ENCODE results near the gene ASCC1. TPM values are rescaled to one million over a fixed set of nuclear protein-coding genes. Genes with fewer than 3 reads are reported as not detected.
A peak's percentile ranks its signal among the peaks of the same experiment; 100 is the strongest.

Gene ASCC1
- total RNA-seq, 1 donor from 2014 or later = 33.5 TPM

DNA sequence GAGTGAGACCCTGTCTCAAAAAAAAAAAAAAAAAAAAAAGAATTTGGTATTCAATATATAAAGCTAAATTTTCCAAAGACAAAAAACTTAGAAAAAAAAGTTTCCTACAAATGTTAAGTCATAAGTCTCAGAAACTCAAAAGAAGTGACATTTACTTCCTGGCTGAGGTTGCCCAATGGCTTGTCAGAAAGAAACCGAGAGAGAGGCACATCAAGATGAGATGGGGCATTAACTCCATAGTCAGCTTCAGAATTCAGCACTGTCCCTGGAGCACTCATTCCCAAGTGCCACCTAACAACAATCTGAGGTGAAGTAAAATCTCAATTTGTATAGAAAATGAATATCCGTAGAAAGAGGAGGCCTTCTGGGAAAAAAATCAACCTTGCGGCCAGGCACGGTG is 120.9 kb downstream of the ASCC1 start:
- no peaks in the 10 kb centered on the region for H3K9me3 Mint-ChIP-seq
- intact Hi-C loops (cut with micrococcal nuclease) = no loop called here
- peak overlapping the region; percentile 56 for H3K4me3 Mint-ChIP-seq
- peaks cover 63% of the 10 kb centered on the region for H3K4me1 Mint-ChIP-seq (ENCODE audit: low read depth)
- no peak for DNase-seq (ENCODE audit: low spot score)
- H3K27me3 Mint-ChIP-seq (ENCODE audit: insufficient read depth) = no peaks in the 10 kb centered on the region
- peak overlapping the region; percentile 79 for H3K27ac Mint-ChIP-seq
- peaks cover 32% of the 10 kb centered on the region for H3K36me3 Mint-ChIP-seq (ENCODE audit: low read depth)

GRCh38 chr10:72094574-72094973 is 121.5 kb downstream of the ASCC1 start:
- Mint-ChIP-seq H3K27ac (peak overlapping the region; percentile 79), H3K27me3 (ENCODE audit: insufficient read depth) (no peaks in the 10 kb centered on the region), H3K36me3 (ENCODE audit: low read depth) (peaks cover 32% of the 10 kb centered on the region), H3K4me1 (ENCODE audit: low read depth) (peaks cover 69% of the 10 kb centered on the region), H3K9me3 (no peaks in the 10 kb centered on the region), H3K4me3 (no peak overlapping the region)
- intact Hi-C loops (cut with micrococcal nuclease) = no loop called here
- DNase-seq (ENCODE audit: low spot score) = no peak

DNA sequence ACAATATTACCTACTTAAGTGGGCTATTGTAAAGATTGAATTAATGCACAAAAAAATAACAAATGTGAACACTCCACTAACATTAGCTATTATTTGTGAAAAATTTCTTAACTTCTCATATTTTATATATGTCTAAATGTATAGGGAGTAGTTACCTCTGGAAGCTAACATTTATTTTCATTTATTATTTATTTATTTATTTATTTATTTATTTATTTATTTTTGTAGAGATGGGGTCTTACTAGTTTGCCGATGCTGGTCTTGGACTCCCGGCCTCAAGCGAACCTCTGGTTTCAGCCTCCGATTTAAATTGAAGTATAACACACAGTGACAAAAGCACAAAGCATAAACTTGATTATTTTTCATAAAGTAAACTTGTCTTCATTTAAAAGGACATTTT is 122.6 kb downstream of the ASCC1 start:
- no peak for DNase-seq (ENCODE audit: low spot score)
- Mint-ChIP-seq H3K27me3 (ENCODE audit: insufficient read depth) (no peaks in the 10 kb centered on the region), H3K4me3 (no peak overlapping the region), H3K36me3 (ENCODE audit: low read depth) (peaks cover 30% of the 10 kb centered on the region), H3K27ac (no peak overlapping the region), H3K4me1 (ENCODE audit: low read depth) (peaks cover 72% of the 10 kb centered on the region), H3K9me3 (no peaks in the 10 kb centered on the region)
- intact Hi-C loops (cut with micrococcal nuclease) = no loop called here

DNA sequence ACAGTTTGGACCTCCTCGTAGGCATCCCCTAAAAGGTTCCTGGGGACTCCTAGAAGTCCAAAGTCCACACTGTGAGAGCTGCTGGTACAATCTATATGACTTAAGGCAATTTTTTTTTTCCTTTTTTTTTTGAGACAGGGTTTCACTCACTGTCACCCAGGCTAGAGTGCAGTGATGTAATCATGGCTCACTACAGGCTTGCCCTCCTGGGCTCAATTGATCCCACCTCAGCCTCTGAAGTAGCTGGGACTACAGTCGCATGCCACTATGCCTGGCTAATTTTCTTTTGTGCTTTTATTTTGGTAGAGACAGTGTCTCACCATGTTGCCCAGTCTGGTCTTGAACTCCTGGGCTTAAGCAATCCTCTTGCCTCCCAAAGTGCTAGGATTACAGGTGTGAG is 123.1 kb downstream of the ASCC1 start:
- Mint-ChIP-seq H3K27me3 (ENCODE audit: insufficient read depth) (no peaks in the 10 kb centered on the region), H3K36me3 (ENCODE audit: low read depth) (peaks cover 32% of the 10 kb centered on the region), H3K4me1 (ENCODE audit: low read depth) (peaks cover 75% of the 10 kb centered on the region), H3K9me3 (no peaks in the 10 kb centered on the region), H3K4me3 (no peak overlapping the region), H3K27ac (no peak overlapping the region)
- intact Hi-C loops (cut with micrococcal nuclease) = no loop called here
- DNase-seq (ENCODE audit: low spot score) = no peak

DNA sequence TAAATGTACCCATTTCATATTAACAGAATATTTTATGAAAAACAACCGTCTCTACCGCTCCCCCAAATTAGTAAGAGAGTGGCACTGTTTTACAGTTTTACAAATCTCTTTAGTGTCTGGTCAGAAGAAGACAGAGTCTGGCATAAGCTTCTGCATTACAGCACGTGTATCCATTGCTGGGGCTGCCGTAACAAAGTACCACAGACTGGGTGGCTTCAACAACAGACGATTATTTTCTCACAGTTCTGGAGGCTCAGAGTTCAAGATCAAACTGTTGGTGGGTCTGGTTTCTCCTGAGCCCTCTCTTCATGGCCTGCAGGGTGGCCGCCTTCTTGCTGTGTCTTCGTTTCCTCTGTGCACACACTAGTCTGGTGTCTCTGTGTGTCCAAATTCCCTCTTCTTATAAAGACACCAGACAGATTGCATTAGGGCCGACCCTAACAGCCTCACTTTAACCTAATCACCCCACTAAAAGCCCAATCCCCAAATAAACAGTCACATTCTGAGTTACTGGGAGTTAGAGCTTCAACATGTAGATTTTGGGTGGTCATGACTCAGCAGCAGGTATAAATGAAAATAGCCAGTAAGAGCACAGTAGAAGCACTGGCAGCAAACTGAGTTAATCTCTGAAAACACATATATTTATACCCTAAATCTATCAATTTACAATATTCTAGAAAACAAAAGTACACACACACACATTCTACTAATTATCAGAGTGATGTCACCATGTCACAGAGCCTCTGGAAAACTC is 123.7 kb downstream of the ASCC1 start:
- Mint-ChIP-seq H3K27ac (no peak overlapping the region), H3K9me3 (no peaks in the 10 kb centered on the region), H3K4me3 (no peak overlapping the region), H3K4me1 (ENCODE audit: low read depth) (peaks cover 68% of the 10 kb centered on the region), H3K27me3 (ENCODE audit: insufficient read depth) (no peaks in the 10 kb centered on the region), H3K36me3 (ENCODE audit: low read depth) (peaks cover 29% of the 10 kb centered on the region)
- intact Hi-C loops (cut with micrococcal nuclease) = no loop called here
- DNase-seq (ENCODE audit: low spot score) = no peak

- no peaks in the 10 kb centered on the region for H3K9me3 Mint-ChIP-seq
- peaks cover 60% of the 10 kb centered on the region for H3K4me1 Mint-ChIP-seq (ENCODE audit: low read depth)
- H3K27ac Mint-ChIP-seq = no peak overlapping the region
- peak overlapping the region; percentile 60 for H3K4me3 Mint-ChIP-seq
- no peaks in the 10 kb centered on the region for H3K27me3 Mint-ChIP-seq (ENCODE audit: insufficient read depth)
- peaks cover 19% of the 10 kb centered on the region for H3K36me3 Mint-ChIP-seq (ENCODE audit: low read depth)
- intact Hi-C loops (cut with micrococcal nuclease) = no loop called here
- no peak for DNase-seq (ENCODE audit: low spot score)
Observed at GRCh38 chr10:72090326-72090725, 125.8 kb downstream of the ASCC1 start.

DNA sequence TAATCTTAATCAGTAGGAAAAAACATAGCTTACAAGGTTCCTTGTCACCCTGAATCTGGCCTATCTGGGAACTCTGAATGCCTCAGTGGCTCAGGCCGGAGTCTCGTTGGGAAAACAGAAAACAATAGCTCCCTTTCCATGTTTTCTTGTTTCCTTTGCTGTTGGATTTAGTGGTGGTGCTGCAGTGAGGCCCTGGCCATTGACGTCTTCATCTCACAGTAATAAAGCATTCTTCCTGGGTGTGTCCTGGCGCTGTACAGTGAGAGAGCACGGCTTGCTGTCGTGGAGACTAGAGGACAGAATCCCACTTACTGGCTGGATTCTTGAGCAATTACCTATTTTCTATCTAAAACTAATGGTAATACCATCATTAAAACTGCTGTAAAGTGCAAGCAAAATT is 126.5 kb downstream of the ASCC1 start:
- Mint-ChIP-seq H3K36me3 (ENCODE audit: low read depth) (peaks cover 24% of the 10 kb centered on the region), H3K4me1 (ENCODE audit: low read depth) (peaks cover 62% of the 10 kb centered on the region), H3K9me3 (no peaks in the 10 kb centered on the region), H3K27ac (peak overlapping the region; percentile 87), H3K27me3 (ENCODE audit: insufficient read depth) (no peaks in the 10 kb centered on the region), H3K4me3 (peak overlapping the region; percentile 60)
- intact Hi-C loops (cut with micrococcal nuclease) = loop anchor here (1.0 to 10.0 kb wide), 10 partner anchors 18 to 1075 kb away; partner anchors contain the start of genes DDIT4, ECD, FAM149B1 and VSIR
- no peak for DNase-seq (ENCODE audit: low spot score)

DNA sequence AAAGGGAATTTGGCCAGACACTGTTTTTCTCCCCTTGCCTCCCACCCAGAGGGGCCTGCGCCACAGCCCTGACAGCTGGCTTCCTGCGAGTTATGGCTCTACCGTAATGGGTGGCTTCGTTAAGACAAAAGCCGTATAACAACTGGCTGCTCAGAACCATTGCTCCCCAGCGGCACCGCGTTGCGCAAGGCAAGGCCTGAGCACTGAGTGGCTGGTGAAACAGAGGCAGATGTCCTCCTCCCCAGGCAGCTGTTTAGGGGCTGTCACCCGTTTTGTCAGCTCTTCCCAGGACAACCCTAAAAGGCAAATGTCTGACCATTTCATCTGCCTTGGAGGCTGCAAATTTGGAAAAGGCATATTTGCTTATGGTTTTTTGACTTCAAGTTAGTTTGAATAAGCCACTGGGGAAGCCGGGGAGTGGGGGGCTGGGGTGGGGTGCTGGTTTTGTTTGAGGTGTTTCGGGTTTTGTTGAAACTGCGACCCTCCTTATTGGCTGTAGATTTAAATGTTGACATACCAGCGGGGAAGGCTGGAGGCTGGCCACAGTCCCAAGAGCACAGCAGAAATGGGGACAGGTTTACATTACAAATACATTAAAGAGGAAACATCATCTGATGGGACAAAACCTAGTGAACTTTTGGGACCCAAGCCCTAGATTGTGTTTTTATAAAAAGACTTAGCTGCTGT is 127.0 kb downstream of the ASCC1 start:
- no peaks in the 10 kb centered on the region for H3K27me3 Mint-ChIP-seq (ENCODE audit: insufficient read depth)
- intact Hi-C loops (cut with micrococcal nuclease) = loop anchor here (1.0 to 10.0 kb wide), 11 partner anchors 7 to 1076 kb away; partner anchors contain the start of genes DDIT4, ECD, FAM149B1 and VSIR
- peaks cover 62% of the 10 kb centered on the region for H3K4me1 Mint-ChIP-seq (ENCODE audit: low read depth)
- H3K27ac Mint-ChIP-seq = peak overlapping the region; percentile 99
- peak; percentile 47 for DNase-seq (ENCODE audit: low spot score)
- H3K4me3 Mint-ChIP-seq = peak overlapping the region; percentile 99
- peaks cover 24% of the 10 kb centered on the region for H3K36me3 Mint-ChIP-seq (ENCODE audit: low read depth)
- H3K9me3 Mint-ChIP-seq = no peaks in the 10 kb centered on the region

DNA sequence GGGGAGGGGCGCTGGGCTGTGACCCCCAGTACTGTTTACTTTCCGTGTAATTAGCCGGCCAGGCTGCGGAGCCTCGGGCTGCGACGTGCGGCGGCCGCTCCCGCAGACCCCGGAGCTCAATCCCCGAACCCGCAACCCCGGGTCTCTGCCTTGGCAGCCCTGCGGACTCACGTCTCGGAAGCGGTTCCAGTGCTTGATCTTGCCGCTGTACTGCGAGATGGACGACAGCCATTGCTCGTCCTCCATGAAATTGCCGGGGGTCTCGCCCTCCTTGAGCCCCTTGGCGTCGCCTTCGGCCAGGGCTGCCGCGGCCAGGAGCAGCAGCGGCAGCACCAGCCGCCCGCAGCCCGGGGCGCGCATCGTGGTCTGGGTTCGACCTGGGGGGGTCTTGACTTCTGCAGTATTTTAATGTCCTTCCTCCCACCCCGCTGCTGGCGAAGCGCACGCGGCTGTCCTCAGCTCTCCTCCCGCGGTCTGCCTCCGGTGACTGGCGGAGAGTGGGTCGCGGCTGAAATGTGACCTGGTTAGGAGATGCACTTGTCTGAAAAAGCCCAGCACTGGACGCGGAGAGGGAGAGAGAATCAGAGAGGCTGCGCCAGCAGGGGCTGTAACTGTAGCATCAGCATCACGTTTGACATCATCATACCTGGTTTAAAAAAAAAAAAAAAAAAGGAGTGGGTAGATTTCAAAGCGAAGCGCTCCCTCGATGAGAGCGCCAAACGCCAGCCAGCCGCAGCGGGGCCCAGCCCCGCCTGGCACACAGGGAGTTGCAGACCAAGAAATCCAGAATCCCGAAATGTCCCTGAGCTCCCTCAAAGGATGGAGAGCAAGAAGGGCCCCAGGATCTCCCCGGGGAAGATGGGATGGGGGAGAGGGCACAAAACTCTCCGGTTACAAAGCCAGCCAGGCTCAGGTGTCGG is 127.8 kb downstream of the ASCC1 start, which contains the start of gene SPOCK2:
Gene SPOCK2, minus strand, starts transcription at position 583 of the 920 bp plus-strand sequence. Its CDS starts 223 bp downstream, at position 360.
- peaks cover 65% of the 10 kb centered on the region for H3K4me1 Mint-ChIP-seq (ENCODE audit: low read depth)
- H3K27me3 Mint-ChIP-seq (ENCODE audit: insufficient read depth) = no peaks in the 10 kb centered on the region
- intact Hi-C loops (cut with micrococcal nuclease) = loop anchor here (1.0 to 10.0 kb wide), 10 partner anchors 8 to 1077 kb away; partner anchors contain the start of genes DDIT4, ECD, FAM149B1 and VSIR
- H3K36me3 Mint-ChIP-seq (ENCODE audit: low read depth) = peaks cover 23% of the 10 kb centered on the region
- DNase-seq (ENCODE audit: low spot score) = peak; percentile 65
- H3K4me3 Mint-ChIP-seq = peak within 1 kb of the TSS; percentile 99
- H3K27ac Mint-ChIP-seq = peak within 1 kb of the TSS; percentile 99
- H3K9me3 Mint-ChIP-seq = no peaks in the 10 kb centered on the region

GRCh38 chr10:72087392-72087968 is 128.6 kb downstream of the ASCC1 start:
- Mint-ChIP-seq H3K27ac (peak overlapping the region; percentile 95), H3K9me3 (no peaks in the 10 kb centered on the region), H3K4me1 (ENCODE audit: low read depth) (peaks cover 66% of the 10 kb centered on the region), H3K4me3 (peak overlapping the region; percentile 82), H3K27me3 (ENCODE audit: insufficient read depth) (no peaks in the 10 kb centered on the region), H3K36me3 (ENCODE audit: low read depth) (peaks cover 23% of the 10 kb centered on the region)
- DNase-seq (ENCODE audit: low spot score) = no peak
- intact Hi-C loops (cut with micrococcal nuclease) = loop anchor here (5.0 to 10.0 kb wide), 5 partner anchors 35 to 1077 kb away; partner anchors contain the start of genes DDIT4, ECD, FAM149B1 and VSIR

GRCh38 chr10:72086466-72087391 is 129.3 kb downstream of the ASCC1 start:
- H3K27ac Mint-ChIP-seq = peak overlapping the region; percentile 95
- H3K4me1 Mint-ChIP-seq (ENCODE audit: low read depth) = peaks cover 63% of the 10 kb centered on the region
- H3K4me3 Mint-ChIP-seq = peak overlapping the region; percentile 82
- peak; percentile 57 for DNase-seq (ENCODE audit: low spot score)
- H3K27me3 Mint-ChIP-seq (ENCODE audit: insufficient read depth) = no peaks in the 10 kb centered on the region
- intact Hi-C loops (cut with micrococcal nuclease) = loop anchor here (5.0 to 10.0 kb wide), 5 partner anchors 36 to 1078 kb away; partner anchors contain the start of genes DDIT4, ECD, FAM149B1 and VSIR
- peaks cover 23% of the 10 kb centered on the region for H3K36me3 Mint-ChIP-seq (ENCODE audit: low read depth)
- H3K9me3 Mint-ChIP-seq = no peaks in the 10 kb centered on the region

All from activated T-helper 1 cell treated with anti-CD3 and anti-CD28 coated beads, Interleukin-12 subunit alpha, Interleukin-12 subunit beta, Interleukin-2, Interleukin-4 antibody, amounts not matched to agents 30 ng/mL and 10 ng/mL and 1 ng/mL, durations not matched to agents 14 hours and 24 hours and 36 hours (primary cell).